HEK293 (cell line): Measurements from ENCODE around the gene PIEZO1.

Experiments used
- GLI2 ChIP-seq: fragments of 450-650 bp; formaldehyde crosslinking; IDR thresholded peaks from 2 replicates; pipeline ENCODE4; 2017; ENCODE audit warnings: missing biosample characterization, missing genetic modification characterization, low read depth, borderline replicate concordance
- GLIS2 ChIP-seq: fragments of 450-650 bp; formaldehyde crosslinking; IDR thresholded peaks from 2 replicates; pipeline ENCODE4 v1.5.1; 2016; ENCODE audit warnings: missing biosample characterization, missing genetic modification characterization
- RBAK ChIP-seq: fragments of 450-650 bp; formaldehyde crosslinking; IDR thresholded peaks from 2 replicates; pipeline ENCODE4 v1.5.1; 2016; ENCODE audit warnings: missing biosample characterization, missing genetic modification characterization
- TCF7L2 ChIP-seq: IDR thresholded peaks from 2 replicates; pipeline ENCODE4 v1.6.1; 2011; ENCODE audit warnings: low read depth, mild to moderate bottlenecking, inconsistent platforms, low read length, moderate library complexity, borderline replicate concordance
- ZBTB8A ChIP-seq: fragments of 450-650 bp; formaldehyde crosslinking; IDR thresholded peaks from 2 replicates; pipeline ENCODE4 v1.5.1; 2016; ENCODE audit warnings: missing biosample characterization, missing genetic modification characterization
- ZNF114 ChIP-seq: fragments of 450-650 bp; formaldehyde crosslinking; IDR thresholded peaks from 2 replicates; pipeline ENCODE4 v1.5.0; 2017; ENCODE audit warnings: missing biosample characterization, missing genetic modification characterization
- ZNF132 ChIP-seq: fragments of 450-650 bp; formaldehyde crosslinking; IDR thresholded peaks from 2 replicates; pipeline ENCODE4 v1.5.1; 2017; ENCODE audit warnings: missing biosample characterization, missing genetic modification characterization, borderline replicate concordance
- ZNF155 ChIP-seq: fragments of 450-650 bp; formaldehyde crosslinking; IDR thresholded peaks from 2 replicates; pipeline ENCODE4 v1.5.1; 2016; ENCODE audit warnings: missing biosample characterization, missing genetic modification characterization
- ZNF169 ChIP-seq: fragments of 450-650 bp; formaldehyde crosslinking; IDR thresholded peaks from 2 replicates; pipeline ENCODE4 v1.5.1; 2016; ENCODE audit warnings: missing biosample characterization, missing genetic modification characterization
- ZNF23 ChIP-seq: fragments of 450-650 bp; formaldehyde crosslinking; IDR thresholded peaks from 2 replicates; pipeline ENCODE4 v1.5.1; 2016; ENCODE audit warnings: missing biosample characterization, missing genetic modification characterization, borderline replicate concordance
- ZNF354C ChIP-seq: fragments of 450-650 bp; formaldehyde crosslinking; IDR thresholded peaks from 2 replicates; pipeline ENCODE4 v1.5.1; 2016; ENCODE audit warnings: missing biosample characterization, missing genetic modification characterization, low read depth, borderline replicate concordance
- ZNF394 ChIP-seq: fragments of 450-650 bp; formaldehyde crosslinking; IDR thresholded peaks from 2 replicates; pipeline ENCODE4 v1.5.1; 2016; ENCODE audit warnings: missing biosample characterization, missing genetic modification characterization, mild to moderate bottlenecking, moderate library complexity, borderline replicate concordance
- ZNF626 ChIP-seq: fragments of 450-650 bp; sonication (Bioruptor Pico); formaldehyde crosslinking; IDR thresholded peaks from 2 replicates; pipeline ENCODE4 v1.5.1; 2018; ENCODE audit warnings: missing biosample characterization, missing genetic modification characterization, inconsistent platforms
- ZNF658 ChIP-seq: fragments of 450-650 bp; formaldehyde crosslinking; IDR thresholded peaks from 2 replicates; pipeline ENCODE4; 2016; ENCODE audit warnings: missing biosample characterization, missing genetic modification characterization
- ZNF777 ChIP-seq: fragments of 450-650 bp; formaldehyde crosslinking; IDR thresholded peaks from 2 replicates; pipeline ENCODE4 v1.5.1; 2017; ENCODE audit warnings: missing biosample characterization, missing genetic modification characterization, borderline replicate concordance
- ZNF785 ChIP-seq: fragments of 450-650 bp; formaldehyde crosslinking; IDR thresholded peaks from 2 replicates; pipeline ENCODE4 v1.5.1; 2016; ENCODE audit warnings: missing biosample characterization, missing genetic modification characterization
- ZNF791 ChIP-seq: fragments of 450-650 bp; formaldehyde crosslinking; IDR thresholded peaks from 2 replicates; pipeline ENCODE4 v1.5.1; 2016; ENCODE audit warnings: missing biosample characterization, missing genetic modification characterization
- ZSCAN23 ChIP-seq: fragments of 450-650 bp; formaldehyde crosslinking; IDR thresholded peaks from 2 replicates; pipeline ENCODE4 v1.5.1; 2016; ENCODE audit warnings: missing biosample characterization, missing genetic modification characterization
- TF ChIP-seq, protein P1 (sequence below): fragments of 450-650 bp; formaldehyde crosslinking; IDR thresholded peaks from 2 replicates; pipeline ENCODE4 v1.5.1; 2016; ENCODE audit warnings: missing biosample characterization, missing genetic modification characterization
- TF ChIP-seq, protein P2 (sequence below): fragments of 450-650 bp; formaldehyde crosslinking; IDR thresholded peaks from 2 replicates; pipeline ENCODE4 v1.5.1; 2016; ENCODE audit warnings: missing biosample characterization, missing genetic modification characterization, low read depth
- TF ChIP-seq, protein P3 (sequence below): fragments of 450-650 bp; formaldehyde crosslinking; IDR thresholded peaks from 2 replicates; pipeline ENCODE4 v1.5.1; 2016; ENCODE audit warnings: missing biosample characterization, missing genetic modification characterization
- TF ChIP-seq, protein P4 (sequence below): IDR thresholded peaks from 2 replicates; pipeline ENCODE4 v1.6.1; 2011; ENCODE audit warnings: mild to moderate bottlenecking, low read depth, low read length, borderline replicate concordance
- TF ChIP-seq, protein P5 (sequence below): fragments of 450-650 bp; formaldehyde crosslinking; IDR thresholded peaks from 2 replicates; pipeline ENCODE4 v1.5.1; 2016; ENCODE audit warnings: missing biosample characterization, missing genetic modification characterization
- TF ChIP-seq, protein P6 (sequence below): fragments of 450-650 bp; formaldehyde crosslinking; conservative IDR thresholded peaks from 2 replicates; pipeline ENCODE4 v1.5.1; 2016; ENCODE audit warnings: low read depth, missing biosample characterization, missing genetic modification characterization

The PIEZO1 gene

DNA sequence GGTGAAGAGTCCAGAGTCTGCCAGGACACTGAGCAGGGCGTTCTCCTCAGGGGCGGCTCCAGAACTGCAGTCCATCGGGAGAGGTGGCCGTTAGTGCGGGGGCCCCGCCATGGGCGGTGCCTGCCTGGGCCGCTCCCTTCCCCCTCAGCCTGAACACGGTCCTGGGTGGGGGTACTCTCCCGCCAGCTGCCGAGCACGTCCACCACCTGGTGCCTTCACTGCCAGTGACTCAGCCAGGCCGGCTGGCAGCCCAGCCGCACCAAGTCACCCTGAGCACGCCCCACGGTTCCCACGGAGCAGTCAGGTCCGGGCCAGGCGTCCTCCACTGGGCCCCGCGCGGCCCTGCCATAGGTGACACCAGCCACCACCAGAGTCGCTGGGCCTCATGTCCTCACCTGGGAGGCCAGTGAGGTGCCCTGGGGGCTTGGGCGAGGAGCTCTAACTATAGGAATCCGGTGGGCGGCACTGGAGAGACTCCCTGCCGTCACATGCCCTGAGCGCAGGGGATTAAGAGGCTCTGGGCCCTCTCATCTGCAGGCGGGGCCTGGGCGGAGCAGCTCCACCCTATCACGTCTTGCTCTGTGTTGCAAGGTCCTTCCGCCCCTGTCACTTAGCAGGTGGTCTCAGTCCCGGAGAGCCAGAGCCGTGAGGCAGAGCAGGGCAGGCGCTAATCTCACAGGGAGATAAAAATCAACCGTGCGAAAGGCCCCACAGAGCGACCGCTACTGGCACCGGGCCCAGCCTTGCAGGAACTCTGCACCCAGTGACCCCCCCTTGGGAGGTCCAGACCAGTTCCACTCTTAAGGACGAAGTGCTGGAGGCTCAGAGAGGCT is 14.3 kb downstream of the PIEZO1 start (continued):
- TF ChIP-seq, protein P1, sequence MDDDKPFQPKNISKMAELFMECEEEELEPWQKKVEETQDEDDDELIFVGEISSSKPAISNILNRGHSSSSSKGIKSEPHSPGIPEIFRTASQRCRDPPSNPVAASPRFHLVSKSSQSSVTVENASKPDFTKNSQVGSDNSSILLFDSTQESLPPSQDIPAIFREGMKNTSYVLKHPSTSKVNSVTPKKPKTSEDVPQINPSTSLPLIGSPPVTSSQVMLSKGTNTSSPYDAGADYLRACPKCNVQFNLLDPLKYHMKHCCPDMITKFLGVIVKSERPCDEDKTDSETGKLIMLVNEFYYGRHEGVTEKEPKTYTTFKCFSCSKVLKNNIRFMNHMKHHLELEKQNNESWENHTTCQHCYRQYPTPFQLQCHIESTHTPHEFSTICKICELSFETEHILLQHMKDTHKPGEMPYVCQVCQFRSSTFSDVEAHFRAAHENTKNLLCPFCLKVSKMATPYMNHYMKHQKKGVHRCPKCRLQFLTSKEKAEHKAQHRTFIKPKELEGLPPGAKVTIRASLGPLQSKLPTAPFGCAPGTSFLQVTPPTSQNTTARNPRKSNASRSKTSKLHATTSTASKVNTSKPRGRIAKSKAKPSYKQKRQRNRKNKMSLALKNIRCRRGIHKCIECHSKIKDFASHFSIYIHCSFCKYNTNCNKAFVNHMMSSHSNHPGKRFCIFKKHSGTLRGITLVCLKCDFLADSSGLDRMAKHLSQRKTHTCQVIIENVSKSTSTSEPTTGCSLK: no peak
- TF ChIP-seq ZNF626: no peak
- TF ChIP-seq ZNF394: no peak; the same call in 1 of the 2 replicates
- TF ChIP-seq ZNF785: no peak
- TF ChIP-seq ZNF354C (tag by site-specific recombination): no peak
- peak; percentile 66; the same call in 1 of the 2 replicates for TF ChIP-seq GLIS2 (tag by site-specific recombination)
- TF ChIP-seq, protein P2, sequence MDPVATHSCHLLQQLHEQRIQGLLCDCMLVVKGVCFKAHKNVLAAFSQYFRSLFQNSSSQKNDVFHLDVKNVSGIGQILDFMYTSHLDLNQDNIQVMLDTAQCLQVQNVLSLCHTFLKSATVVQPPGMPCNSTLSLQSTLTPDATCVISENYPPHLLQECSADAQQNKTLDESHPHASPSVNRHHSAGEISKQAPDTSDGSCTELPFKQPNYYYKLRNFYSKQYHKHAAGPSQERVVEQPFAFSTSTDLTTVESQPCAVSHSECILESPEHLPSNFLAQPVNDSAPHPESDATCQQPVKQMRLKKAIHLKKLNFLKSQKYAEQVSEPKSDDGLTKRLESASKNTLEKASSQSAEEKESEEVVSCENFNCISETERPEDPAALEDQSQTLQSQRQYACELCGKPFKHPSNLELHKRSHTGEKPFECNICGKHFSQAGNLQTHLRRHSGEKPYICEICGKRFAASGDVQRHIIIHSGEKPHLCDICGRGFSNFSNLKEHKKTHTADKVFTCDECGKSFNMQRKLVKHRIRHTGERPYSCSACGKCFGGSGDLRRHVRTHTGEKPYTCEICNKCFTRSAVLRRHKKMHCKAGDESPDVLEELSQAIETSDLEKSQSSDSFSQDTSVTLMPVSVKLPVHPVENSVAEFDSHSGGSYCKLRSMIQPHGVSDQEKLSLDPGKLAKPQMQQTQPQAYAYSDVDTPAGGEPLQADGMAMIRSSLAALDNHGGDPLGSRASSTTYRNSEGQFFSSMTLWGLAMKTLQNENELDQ (tag by site-specific recombination): no peak
- TF ChIP-seq ZNF658 (tag by site-specific recombination): no peak
- TF ChIP-seq ZNF114 (tag by site-specific recombination): no peak
- TF ChIP-seq, protein P3, sequence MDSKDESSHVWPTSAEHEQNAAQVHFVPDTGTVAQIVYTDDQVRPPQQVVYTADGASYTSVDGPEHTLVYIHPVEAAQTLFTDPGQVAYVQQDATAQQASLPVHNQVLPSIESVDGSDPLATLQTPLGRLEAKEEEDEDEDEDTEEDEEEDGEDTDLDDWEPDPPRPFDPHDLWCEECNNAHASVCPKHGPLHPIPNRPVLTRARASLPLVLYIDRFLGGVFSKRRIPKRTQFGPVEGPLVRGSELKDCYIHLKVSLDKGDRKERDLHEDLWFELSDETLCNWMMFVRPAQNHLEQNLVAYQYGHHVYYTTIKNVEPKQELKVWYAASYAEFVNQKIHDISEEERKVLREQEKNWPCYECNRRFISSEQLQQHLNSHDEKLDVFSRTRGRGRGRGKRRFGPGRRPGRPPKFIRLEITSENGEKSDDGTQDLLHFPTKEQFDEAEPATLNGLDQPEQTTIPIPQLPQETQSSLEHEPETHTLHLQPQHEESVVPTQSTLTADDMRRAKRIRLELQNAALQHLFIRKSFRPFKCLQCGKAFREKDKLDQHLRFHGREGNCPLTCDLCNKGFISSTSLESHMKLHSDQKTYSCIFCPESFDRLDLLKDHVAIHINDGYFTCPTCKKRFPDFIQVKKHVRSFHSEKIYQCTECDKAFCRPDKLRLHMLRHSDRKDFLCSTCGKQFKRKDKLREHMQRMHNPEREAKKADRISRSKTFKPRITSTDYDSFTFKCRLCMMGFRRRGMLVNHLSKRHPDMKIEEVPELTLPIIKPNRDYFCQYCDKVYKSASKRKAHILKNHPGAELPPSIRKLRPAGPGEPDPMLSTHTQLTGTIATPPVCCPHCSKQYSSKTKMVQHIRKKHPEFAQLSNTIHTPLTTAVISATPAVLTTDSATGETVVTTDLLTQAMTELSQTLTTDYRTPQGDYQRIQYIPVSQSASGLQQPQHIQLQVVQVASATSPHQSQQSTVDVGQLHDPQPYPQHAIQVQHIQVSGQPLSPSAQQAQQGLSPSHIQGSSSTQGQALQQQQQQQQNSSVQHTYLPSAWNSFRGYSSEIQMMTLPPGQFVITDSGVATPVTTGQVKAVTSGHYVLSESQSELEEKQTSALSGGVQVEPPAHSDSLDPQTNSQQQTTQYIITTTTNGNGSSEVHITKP (tag by site-specific recombination): peak; percentile 93
- TF ChIP-seq RBAK: no peak
- no peak for TF ChIP-seq ZNF23 (tag by site-specific recombination)
- TF ChIP-seq ZNF777 (tag by site-specific recombination): no peak
- no peak for TF ChIP-seq ZNF155 (tag by site-specific recombination)
- TF ChIP-seq, protein P4, sequence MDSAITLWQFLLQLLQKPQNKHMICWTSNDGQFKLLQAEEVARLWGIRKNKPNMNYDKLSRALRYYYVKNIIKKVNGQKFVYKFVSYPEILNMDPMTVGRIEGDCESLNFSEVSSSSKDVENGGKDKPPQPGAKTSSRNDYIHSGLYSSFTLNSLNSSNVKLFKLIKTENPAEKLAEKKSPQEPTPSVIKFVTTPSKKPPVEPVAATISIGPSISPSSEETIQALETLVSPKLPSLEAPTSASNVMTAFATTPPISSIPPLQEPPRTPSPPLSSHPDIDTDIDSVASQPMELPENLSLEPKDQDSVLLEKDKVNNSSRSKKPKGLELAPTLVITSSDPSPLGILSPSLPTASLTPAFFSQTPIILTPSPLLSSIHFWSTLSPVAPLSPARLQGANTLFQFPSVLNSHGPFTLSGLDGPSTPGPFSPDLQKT: no peak
- TF ChIP-seq, protein P5, sequence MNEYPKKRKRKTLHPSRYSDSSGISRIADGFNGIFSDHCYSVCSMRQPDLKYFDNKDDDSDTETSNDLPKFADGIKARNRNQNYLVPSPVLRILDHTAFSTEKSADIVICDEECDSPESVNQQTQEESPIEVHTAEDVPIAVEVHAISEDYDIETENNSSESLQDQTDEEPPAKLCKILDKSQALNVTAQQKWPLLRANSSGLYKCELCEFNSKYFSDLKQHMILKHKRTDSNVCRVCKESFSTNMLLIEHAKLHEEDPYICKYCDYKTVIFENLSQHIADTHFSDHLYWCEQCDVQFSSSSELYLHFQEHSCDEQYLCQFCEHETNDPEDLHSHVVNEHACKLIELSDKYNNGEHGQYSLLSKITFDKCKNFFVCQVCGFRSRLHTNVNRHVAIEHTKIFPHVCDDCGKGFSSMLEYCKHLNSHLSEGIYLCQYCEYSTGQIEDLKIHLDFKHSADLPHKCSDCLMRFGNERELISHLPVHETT: no peak
- no peak for TF ChIP-seq ZNF169 (tag by site-specific recombination)
- no peak for TF ChIP-seq GLI2 (tag by site-specific recombination)
- no peak for TF ChIP-seq ZNF132 (tag by site-specific recombination)
- TF ChIP-seq, protein P6, sequence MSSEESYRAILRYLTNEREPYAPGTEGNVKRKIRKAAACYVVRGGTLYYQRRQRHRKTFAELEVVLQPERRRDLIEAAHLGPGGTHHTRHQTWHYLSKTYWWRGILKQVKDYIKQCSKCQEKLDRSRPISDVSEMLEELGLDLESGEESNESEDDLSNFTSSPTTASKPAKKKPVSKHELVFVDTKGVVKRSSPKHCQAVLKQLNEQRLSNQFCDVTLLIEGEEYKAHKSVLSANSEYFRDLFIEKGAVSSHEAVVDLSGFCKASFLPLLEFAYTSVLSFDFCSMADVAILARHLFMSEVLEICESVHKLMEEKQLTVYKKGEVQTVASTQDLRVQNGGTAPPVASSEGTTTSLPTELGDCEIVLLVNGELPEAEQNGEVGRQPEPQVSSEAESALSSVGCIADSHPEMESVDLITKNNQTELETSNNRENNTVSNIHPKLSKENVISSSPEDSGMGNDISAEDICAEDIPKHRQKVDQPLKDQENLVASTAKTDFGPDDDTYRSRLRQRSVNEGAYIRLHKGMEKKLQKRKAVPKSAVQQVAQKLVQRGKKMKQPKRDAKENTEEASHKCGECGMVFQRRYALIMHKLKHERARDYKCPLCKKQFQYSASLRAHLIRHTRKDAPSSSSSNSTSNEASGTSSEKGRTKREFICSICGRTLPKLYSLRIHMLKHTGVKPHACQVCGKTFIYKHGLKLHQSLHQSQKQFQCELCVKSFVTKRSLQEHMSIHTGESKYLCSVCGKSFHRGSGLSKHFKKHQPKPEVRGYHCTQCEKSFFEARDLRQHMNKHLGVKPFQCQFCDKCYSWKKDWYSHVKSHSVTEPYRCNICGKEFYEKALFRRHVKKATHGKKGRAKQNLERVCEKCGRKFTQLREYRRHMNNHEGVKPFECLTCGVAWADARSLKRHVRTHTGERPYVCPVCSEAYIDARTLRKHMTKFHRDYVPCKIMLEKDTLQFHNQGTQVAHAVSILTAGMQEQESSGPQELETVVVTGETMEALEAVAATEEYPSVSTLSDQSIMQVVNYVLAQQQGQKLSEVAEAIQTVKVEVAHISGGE (tag by site-specific recombination): no peak
- no peak for TF ChIP-seq ZNF791 (tag by site-specific recombination)
- peak; percentile 72 for TF ChIP-seq ZBTB8A (tag by site-specific recombination)
- TF ChIP-seq TCF7L2: 0 out of 2 replicates have a peak, but pooled peaks have one; percentile 43
- no peak for TF ChIP-seq ZSCAN23 (tag by site-specific recombination)
